Measurements from ENCODE around the gene FRMD4A. TPM values are rescaled to one million over a fixed set of nuclear protein-coding genes. Genes with fewer than 3 reads are reported as not detected.

Gene FRMD4A
- total and polyA plus RNA-seq, 2 experiments from 2014 or later, result 3.7 to 12.6 TPM

- Histone ChIP-seq H3K27me3 (no peaks in the 10 kb centered on the region), H3K9me3 (ENCODE audit: low read depth) (no peaks in the 10 kb centered on the region), H3K4me1 (ENCODE audit: low read depth) (no peaks in the 10 kb centered on the region), H3K4me3 (no peak overlapping the region), H3K36me3 (no peaks in the 10 kb centered on the region), H3K27ac (no peak overlapping the region)
- peak in 1 of 2 donors; percentile 87 for DNase-seq (ENCODE audit: low read depth in 1 of 2, low spot score in 1 of 2)
- no peak for TF ChIP-seq CTCF (IDR thresholded peaks at IDR 0.05; ENCODE audit: low read depth, low read length)
Measured at GRCh38 chr10:13684252-13684791, 646.4 kb downstream of the FRMD4A start.

DNA sequence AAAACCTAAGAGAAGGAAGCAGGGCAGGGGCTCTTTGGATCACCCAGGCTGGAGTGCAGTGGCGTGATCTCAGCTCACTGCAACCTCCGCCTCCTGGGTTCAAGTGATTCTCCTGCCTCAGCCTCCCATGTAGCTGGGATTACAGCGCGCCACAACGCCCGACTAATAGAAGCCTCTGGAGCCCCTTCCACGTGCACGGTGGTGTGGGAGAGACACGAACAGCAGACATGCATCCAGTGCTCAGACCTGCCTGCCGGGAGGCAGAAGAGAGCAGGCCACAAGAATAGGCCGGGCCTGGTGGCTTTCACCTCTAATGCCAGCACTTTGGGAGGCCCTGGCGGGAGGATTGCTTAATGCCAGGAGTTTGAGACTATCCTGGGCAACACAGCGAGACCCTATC, 647.7 kb downstream of the FRMD4A start:
- Histone ChIP-seq H3K4me1 (ENCODE audit: low read depth) (no peaks in the 10 kb centered on the region), H3K27me3 (no peaks in the 10 kb centered on the region), H3K4me3 (no peak overlapping the region), H3K9me3 (ENCODE audit: low read depth) (no peaks in the 10 kb centered on the region), H3K36me3 (no peaks in the 10 kb centered on the region), H3K27ac (no peak overlapping the region)
- no peak for DNase-seq (ENCODE audit: low read depth in 1 of 2, low spot score in 1 of 2)
- TF ChIP-seq CTCF (IDR thresholded peaks at IDR 0.05; ENCODE audit: low read depth, low read length), result no peak

GRCh38 chr10:13681960-13682359, 648.8 kb downstream of the FRMD4A start:
- H3K36me3 ChIP-seq, result no peaks in the 10 kb centered on the region

GRCh38 chr10:13681528-13681927, 649.2 kb downstream of the FRMD4A start:
- H3K27me3 ChIP-seq, result no peaks in the 10 kb centered on the region
- H3K4me3 ChIP-seq, result no peak overlapping the region
- no peak overlapping the region for H3K27ac ChIP-seq
- no peaks in the 10 kb centered on the region for H3K9me3 ChIP-seq (ENCODE audit: low read depth)
- H3K36me3 ChIP-seq, result no peaks in the 10 kb centered on the region
- no peaks in the 10 kb centered on the region for H3K4me1 ChIP-seq (ENCODE audit: low read depth)
- DNase-seq (ENCODE audit: low read depth in 1 of 2, low spot score in 1 of 2), result no peak
- no peak for TF ChIP-seq CTCF (IDR thresholded peaks at IDR 0.05; ENCODE audit: low read depth, low read length)

More at GRCh38 chr10:13681960-13682359, 648.8 kb downstream of the FRMD4A start:
- H3K27ac ChIP-seq, result no peak overlapping the region
- no peaks in the 10 kb centered on the region for H3K9me3 ChIP-seq (ENCODE audit: low read depth)
- TF ChIP-seq CTCF (IDR thresholded peaks at IDR 0.05; ENCODE audit: low read depth, low read length), result no peak
- no peaks in the 10 kb centered on the region for H3K4me1 ChIP-seq (ENCODE audit: low read depth)
- no peaks in the 10 kb centered on the region for H3K27me3 ChIP-seq
- H3K4me3 ChIP-seq, result no peak overlapping the region
- DNase-seq (ENCODE audit: low read depth in 1 of 2, low spot score in 1 of 2), result peak in 1 of 2 donors; percentile 49

- Histone ChIP-seq H3K36me3 (no peaks in the 10 kb centered on the region), H3K27me3 (no peaks in the 10 kb centered on the region), H3K27ac (no peak overlapping the region), H3K4me3 (no peak overlapping the region), H3K4me1 (ENCODE audit: low read depth) (no peaks in the 10 kb centered on the region), H3K9me3 (ENCODE audit: low read depth) (no peaks in the 10 kb centered on the region)
- no peak for TF ChIP-seq CTCF (IDR thresholded peaks at IDR 0.05; ENCODE audit: low read depth, low read length)
- no peak for DNase-seq (ENCODE audit: low read depth in 1 of 2, low spot score in 1 of 2)
Measured at GRCh38 chr10:13681095-13681494, 649.6 kb downstream of the FRMD4A start.
